GM12878 (cell line): ENCODE results near the gene PCGF1. TPM values are rescaled to one million over a fixed set of nuclear protein-coding genes. Genes with fewer than 3 reads are reported as not detected.

Source experiments
- BACH1 ChIP-seq: fragments of 450-650 bp; IDR thresholded peaks from 2 replicates; pipeline ENCODE4 v1.6.1; 2017; ENCODE audit warnings: mild to moderate bottlenecking, borderline replicate concordance
- EED ChIP-seq: sonication (generic); IDR thresholded peaks from 2 replicates; pipeline ENCODE4 v1.6.1; 2016; ENCODE audit warnings: antibody characterized with exemption, low read depth
- HCFC1 ChIP-seq: fragments of 150-350 bp; IDR thresholded peaks from 2 replicates; pipeline ENCODE4 v1.6.1; 2014; ENCODE audit warnings: low read length
- JUNB ChIP-seq: IDR thresholded peaks from 2 replicates; pipeline ENCODE4 v1.6.1; 2016; ENCODE audit warnings: antibody characterized with exemption, mild to moderate bottlenecking
- LARP7 ChIP-seq: fragments of 450-650 bp; IDR thresholded peaks from 2 replicates; pipeline ENCODE4 v1.6.1; 2017; ENCODE audit warnings: mild to moderate bottlenecking
- MTA3 ChIP-seq: IDR thresholded peaks from 2 replicates; pipeline ENCODE4 v1.6.1; 2012; ENCODE audit warnings: low read length, inconsistent platforms, borderline replicate concordance
- NR2C2 ChIP-seq: IDR thresholded peaks from 2 replicates; pipeline ENCODE4 v1.6.1; 2011; ENCODE audit warnings: borderline replicate concordance, low read depth; ENCODE audit not compliant: control insufficient read depth, insufficient read length
- RAD51 ChIP-seq: fragments of 450-650 bp; IDR thresholded peaks from 2 replicates; pipeline ENCODE4 v1.6.1; 2016; ENCODE audit warnings: moderate library complexity, mild to moderate bottlenecking, inconsistent platforms
- RELA ChIP-seq: fragments of 450-650 bp; IDR thresholded peaks from 2 replicates; pipeline ENCODE4 v1.8.0; 2014; ENCODE audit warnings: borderline replicate concordance; ENCODE audit not compliant: partially characterized antibody
- SMAD5 ChIP-seq: IDR thresholded peaks from 2 replicates; pipeline ENCODE4 v1.6.1; 2016; ENCODE audit warnings: antibody characterized with exemption, low read depth
- SREBF1 ChIP-seq: IDR thresholded peaks from 2 replicates; pipeline ENCODE4 v1.6.1; 2012; ENCODE audit warnings: mild to moderate bottlenecking, low read length
- TAF1 ChIP-seq: IDR thresholded peaks from 2 replicates; pipeline ENCODE4 v1.6.1; 2011; ENCODE audit warnings: mild to moderate bottlenecking, low read depth, low read length, borderline replicate concordance
- TCF12 ChIP-seq: IDR thresholded peaks from 2 replicates; pipeline ENCODE4 v1.6.1; 2011; ENCODE audit warnings: low read depth, mild to moderate bottlenecking, low read length
- YBX1 ChIP-seq: fragments of 450-650 bp; IDR thresholded peaks from 2 replicates; pipeline ENCODE4 v1.6.1; 2016; ENCODE audit warnings: antibody characterized with exemption
- ZZZ3 ChIP-seq: IDR thresholded peaks from 2 replicates; pipeline ENCODE4 v1.6.1; 2011; ENCODE audit warnings: low read depth; ENCODE audit not compliant: control insufficient read depth, insufficient read length
- polyA plus RNA-seq, 11 experiments: library from polyadenylated mRNA; depleted of rRNA in 4 of 11; unstranded in 6 of 11; stranded (reverse) in 5 of 11; fragments of >200 nt; fragmentation: Nextera tagmentation in 4 of 11; fragmentation: Illumina TruSeq in 1 of 11; extraction: Ambion mirVana in 4 of 11; extraction: Trizol in 1 of 11; gene quantifications; 1 replicate in 1 of 11; 2 replicates in 10 of 11; pipeline versions ENCODE4 v1.2.1 to v1.2.3, GENCODE V29; 2011 to 2016; ENCODE audit warnings: inconsistent platforms in 2 of 11, missing spikeins in 2 of 11, low read depth in 1 of 11
- total RNA-seq, 4 experiments: library from RNA; depleted of rRNA in 3 of 4; stranded (reverse); fragments of >200 nt in 3 of 4; fragmentation: Illumina TruSeq in 1 of 4; extraction: Trizol in 1 of 4; gene quantifications; 2 replicates each; pipeline versions ENCODE4 v1.2.1 to v1.2.3, GENCODE V29; 2013 to 2021
- TF ChIP-seq, protein P1 (sequence below): fragments of 450-650 bp; conservative IDR thresholded peaks from 2 replicates; pipeline ENCODE4 v1.6.1; 2017; ENCODE audit warnings: mild to moderate bottlenecking, moderate library complexity
- TF ChIP-seq, protein P2 (sequence below): fragments of 450-650 bp; IDR thresholded peaks from 2 replicates; pipeline ENCODE4 v1.6.1; 2016; ENCODE audit warnings: mild to moderate bottlenecking, moderate library complexity, borderline replicate concordance
- TF ChIP-seq, protein P3 (sequence below), 3 experiments: IDR thresholded peaks in 2 of 3; conservative IDR thresholded peaks in 1 of 3; 2 replicates each; pipeline ENCODE4 v1.5.1; 2011; ENCODE audit warnings: low read depth in 3 of 3, low read length in 3 of 3, mild to moderate bottlenecking in 3 of 3, control low read depth in 2 of 3, moderate library complexity in 2 of 3, inconsistent platforms in 1 of 3, mixed read lengths in 1 of 3; ENCODE audit not compliant: control insufficient read depth in 2 of 3, insufficient read depth in 1 of 3; ENCODE audit errors: extremely low read depth in 1 of 3
- TF ChIP-seq, protein P4 (sequence below): fragments of 450-650 bp; IDR thresholded peaks from 2 replicates; pipeline ENCODE4 v1.6.1; 2017; ENCODE audit warnings: mild to moderate bottlenecking, moderate library complexity

PCGF1 gene
- total and polyA plus RNA-seq, 10 of the 15 experiments (the other 5 are each of a cell fraction or from before 2014, with no cell fraction given), result 23.1 to 50.8 (median 27.4) TPM

DNA sequence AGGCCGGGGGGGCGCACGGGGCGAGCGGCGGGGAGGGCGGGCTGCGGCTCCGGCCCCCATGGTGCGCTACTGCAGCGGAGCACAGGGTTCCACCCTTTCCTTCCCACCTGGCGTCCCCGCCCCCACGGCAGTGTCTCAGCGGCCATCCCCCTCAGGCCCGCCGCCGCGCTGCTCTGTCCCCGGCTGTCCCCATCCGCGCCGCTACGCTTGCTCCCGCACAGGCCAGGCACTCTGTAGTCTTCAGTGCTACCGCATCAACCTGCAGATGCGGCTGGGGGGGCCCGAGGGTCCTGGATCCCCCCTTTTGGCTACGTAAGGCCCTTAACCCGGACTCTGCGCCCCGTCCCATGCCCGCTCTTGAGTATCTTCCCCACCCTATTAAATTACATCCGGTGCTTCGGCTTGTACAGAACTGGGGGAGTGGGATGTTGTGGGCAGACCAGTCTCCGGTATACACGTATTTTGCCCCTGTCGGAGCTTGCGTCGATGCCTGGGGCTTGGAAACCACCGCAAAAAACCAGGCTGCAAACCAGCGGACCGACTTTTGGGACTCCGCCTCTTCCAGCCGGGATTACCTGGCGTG is 49.9 kb downstream of the PCGF1 start (continued):
- TF ChIP-seq BACH1 (peak; percentile 89), SMAD5 (peak; percentile 57; the same call in 1 of the 2 replicates), RAD51 (no peak), SREBF1 (no peak), EED (peak; percentile 93), HCFC1 (no peak), LARP7 (peak; percentile 88), RELA (peak; percentile 56), NR2C2 (no peak), TCF12 (peak; percentile 86), YBX1 (no peak), JUNB (no peak; the same call in 1 of the 2 replicates), ZZZ3 (no peak), TAF1 (0 out of 2 replicates have a peak, but pooled peaks have one; percentile 32), MTA3 (no peak)
- TF ChIP-seq, protein P1, sequence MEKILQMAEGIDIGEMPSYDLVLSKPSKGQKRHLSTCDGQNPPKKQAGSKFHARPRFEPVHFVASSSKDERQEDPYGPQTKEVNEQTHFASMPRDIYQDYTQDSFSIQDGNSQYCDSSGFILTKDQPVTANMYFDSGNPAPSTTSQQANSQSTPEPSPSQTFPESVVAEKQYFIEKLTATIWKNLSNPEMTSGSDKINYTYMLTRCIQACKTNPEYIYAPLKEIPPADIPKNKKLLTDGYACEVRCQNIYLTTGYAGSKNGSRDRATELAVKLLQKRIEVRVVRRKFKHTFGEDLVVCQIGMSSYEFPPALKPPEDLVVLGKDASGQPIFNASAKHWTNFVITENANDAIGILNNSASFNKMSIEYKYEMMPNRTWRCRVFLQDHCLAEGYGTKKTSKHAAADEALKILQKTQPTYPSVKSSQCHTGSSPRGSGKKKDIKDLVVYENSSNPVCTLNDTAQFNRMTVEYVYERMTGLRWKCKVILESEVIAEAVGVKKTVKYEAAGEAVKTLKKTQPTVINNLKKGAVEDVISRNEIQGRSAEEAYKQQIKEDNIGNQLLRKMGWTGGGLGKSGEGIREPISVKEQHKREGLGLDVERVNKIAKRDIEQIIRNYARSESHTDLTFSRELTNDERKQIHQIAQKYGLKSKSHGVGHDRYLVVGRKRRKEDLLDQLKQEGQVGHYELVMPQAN, result peak; percentile 82
- TF ChIP-seq, protein P2, sequence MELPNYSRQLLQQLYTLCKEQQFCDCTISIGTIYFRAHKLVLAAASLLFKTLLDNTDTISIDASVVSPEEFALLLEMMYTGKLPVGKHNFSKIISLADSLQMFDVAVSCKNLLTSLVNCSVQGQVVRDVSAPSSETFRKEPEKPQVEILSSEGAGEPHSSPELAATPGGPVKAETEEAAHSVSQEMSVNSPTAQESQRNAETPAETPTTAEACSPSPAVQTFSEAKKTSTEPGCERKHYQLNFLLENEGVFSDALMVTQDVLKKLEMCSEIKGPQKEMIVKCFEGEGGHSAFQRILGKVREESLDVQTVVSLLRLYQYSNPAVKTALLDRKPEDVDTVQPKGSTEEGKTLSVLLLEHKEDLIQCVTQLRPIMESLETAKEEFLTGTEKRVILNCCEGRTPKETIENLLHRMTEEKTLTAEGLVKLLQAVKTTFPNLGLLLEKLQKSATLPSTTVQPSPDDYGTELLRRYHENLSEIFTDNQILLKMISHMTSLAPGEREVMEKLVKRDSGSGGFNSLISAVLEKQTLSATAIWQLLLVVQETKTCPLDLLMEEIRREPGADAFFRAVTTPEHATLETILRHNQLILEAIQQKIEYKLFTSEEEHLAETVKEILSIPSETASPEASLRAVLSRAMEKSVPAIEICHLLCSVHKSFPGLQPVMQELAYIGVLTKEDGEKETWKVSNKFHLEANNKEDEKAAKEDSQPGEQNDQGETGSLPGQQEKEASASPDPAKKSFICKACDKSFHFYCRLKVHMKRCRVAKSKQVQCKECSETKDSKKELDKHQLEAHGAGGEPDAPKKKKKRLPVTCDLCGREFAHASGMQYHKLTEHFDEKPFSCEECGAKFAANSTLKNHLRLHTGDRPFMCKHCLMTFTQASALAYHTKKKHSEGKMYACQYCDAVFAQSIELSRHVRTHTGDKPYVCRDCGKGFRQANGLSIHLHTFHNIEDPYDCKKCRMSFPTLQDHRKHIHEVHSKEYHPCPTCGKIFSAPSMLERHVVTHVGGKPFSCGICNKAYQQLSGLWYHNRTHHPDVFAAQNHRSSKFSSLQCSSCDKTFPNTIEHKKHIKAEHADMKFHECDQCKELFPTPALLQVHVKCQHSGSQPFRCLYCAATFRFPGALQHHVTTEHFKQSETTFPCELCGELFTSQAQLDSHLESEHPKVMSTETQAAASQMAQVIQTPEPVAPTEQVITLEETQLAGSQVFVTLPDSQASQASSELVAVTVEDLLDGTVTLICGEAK, result peak; percentile 69; the same call in 1 of the 2 replicates
- TF ChIP-seq, protein P3, sequence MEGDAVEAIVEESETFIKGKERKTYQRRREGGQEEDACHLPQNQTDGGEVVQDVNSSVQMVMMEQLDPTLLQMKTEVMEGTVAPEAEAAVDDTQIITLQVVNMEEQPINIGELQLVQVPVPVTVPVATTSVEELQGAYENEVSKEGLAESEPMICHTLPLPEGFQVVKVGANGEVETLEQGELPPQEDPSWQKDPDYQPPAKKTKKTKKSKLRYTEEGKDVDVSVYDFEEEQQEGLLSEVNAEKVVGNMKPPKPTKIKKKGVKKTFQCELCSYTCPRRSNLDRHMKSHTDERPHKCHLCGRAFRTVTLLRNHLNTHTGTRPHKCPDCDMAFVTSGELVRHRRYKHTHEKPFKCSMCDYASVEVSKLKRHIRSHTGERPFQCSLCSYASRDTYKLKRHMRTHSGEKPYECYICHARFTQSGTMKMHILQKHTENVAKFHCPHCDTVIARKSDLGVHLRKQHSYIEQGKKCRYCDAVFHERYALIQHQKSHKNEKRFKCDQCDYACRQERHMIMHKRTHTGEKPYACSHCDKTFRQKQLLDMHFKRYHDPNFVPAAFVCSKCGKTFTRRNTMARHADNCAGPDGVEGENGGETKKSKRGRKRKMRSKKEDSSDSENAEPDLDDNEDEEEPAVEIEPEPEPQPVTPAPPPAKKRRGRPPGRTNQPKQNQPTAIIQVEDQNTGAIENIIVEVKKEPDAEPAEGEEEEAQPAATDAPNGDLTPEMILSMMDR (IDR thresholded peaks at IDR 0.05 in 2 of 3, conservative IDR thresholded peaks at IDR 0.05 in 1 of 3; ENCODE audit: control insufficient read depth in 2 of 3, extremely low read depth in 1 of 3, insufficient read depth in 1 of 3, low read depth in 3 of 3, low read length in 3 of 3), result no peak
- TF ChIP-seq, protein P4, sequence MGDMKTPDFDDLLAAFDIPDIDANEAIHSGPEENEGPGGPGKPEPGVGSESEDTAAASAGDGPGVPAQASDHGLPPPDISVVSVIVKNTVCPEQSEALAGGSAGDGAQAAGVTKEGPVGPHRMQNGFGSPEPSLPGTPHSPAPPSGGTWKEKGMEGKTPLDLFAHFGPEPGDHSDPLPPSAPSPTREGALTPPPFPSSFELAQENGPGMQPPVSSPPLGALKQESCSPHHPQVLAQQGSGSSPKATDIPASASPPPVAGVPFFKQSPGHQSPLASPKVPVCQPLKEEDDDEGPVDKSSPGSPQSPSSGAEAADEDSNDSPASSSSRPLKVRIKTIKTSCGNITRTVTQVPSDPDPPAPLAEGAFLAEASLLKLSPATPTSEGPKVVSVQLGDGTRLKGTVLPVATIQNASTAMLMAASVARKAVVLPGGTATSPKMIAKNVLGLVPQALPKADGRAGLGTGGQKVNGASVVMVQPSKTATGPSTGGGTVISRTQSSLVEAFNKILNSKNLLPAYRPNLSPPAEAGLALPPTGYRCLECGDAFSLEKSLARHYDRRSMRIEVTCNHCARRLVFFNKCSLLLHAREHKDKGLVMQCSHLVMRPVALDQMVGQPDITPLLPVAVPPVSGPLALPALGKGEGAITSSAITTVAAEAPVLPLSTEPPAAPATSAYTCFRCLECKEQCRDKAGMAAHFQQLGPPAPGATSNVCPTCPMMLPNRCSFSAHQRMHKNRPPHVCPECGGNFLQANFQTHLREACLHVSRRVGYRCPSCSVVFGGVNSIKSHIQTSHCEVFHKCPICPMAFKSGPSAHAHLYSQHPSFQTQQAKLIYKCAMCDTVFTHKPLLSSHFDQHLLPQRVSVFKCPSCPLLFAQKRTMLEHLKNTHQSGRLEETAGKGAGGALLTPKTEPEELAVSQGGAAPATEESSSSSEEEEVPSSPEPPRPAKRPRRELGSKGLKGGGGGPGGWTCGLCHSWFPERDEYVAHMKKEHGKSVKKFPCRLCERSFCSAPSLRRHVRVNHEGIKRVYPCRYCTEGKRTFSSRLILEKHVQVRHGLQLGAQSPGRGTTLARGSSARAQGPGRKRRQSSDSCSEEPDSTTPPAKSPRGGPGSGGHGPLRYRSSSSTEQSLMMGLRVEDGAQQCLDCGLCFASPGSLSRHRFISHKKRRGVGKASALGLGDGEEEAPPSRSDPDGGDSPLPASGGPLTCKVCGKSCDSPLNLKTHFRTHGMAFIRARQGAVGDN, result peak; percentile 68; the same call in 1 of the 2 replicates
